GM19043 (cell line): ENCODE results near the gene DDAH2.

Source experiments
- ATAC-seq: cut with Tn5 transposase; IDR thresholded peaks from one replicate; pipeline ENCODE4 v1.9.1; 2021; ENCODE audit warnings: low read depth; ENCODE audit not compliant: unreplicated experiment

Gene DDAH2

DNA sequence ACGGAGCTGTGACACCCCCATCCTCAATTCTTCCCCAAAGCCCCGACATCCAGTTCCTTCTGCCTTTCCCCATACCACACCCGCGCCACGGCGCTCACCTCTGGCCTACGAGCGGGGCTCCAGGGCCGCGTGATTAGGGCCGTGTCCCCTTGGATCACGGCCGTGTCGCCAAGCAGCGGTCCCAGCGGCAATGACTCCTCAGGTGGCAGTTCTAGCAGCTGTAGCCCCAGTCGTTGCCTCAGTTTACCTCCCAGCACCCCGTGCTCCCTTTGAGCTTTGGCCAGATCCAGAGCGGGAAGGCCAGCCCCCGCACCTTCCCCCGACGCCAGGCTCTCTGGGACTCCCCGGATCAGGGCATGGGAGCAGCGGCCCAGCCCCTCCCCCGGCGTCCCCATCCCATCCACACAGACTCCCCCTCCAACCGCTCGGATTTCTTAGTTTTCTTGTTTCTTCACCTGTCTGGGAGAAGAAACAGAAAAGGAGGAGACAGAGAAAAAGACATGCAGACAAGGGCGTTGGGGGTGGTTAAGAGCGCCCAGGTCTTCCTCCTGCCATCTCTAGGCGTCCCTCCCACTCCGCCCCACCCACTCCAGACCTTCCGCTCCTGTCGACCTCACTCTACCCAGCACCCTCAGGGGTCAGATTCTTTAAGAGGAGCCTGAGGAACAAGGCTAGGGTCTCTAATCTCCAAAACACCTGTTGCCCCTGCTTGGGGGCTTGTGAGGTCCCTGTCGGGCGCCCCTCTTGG lies at the start of gene DDAH2:
DDAH2 (minus strand) TSS at position 533 of the 748 bp plus-strand sequence; CDS start at position 395, 138 bp downstream.
- ATAC-seq: no peak

- no peak for ATAC-seq
Measured at GRCh38 chr6:31778193-31778592, 49.1 kb upstream of the DDAH2 start.

GRCh38 chr6:31777667-31778050 lies 48.6 kb upstream of the DDAH2 start:
- no peak for ATAC-seq

- ATAC-seq: peak; percentile 75
Measured at GRCh38 chr6:31776989-31777666, 48.0 kb upstream of the DDAH2 start, which contains the start of gene VWA7. VWA7 (minus strand) TSS chr6:31777328; CDS start chr6:31776779, 549 bp downstream.

- ATAC-seq: no peak
Measured at GRCh38 chr6:31776485-31776988, 47.4 kb upstream of the DDAH2 start.

DNA sequence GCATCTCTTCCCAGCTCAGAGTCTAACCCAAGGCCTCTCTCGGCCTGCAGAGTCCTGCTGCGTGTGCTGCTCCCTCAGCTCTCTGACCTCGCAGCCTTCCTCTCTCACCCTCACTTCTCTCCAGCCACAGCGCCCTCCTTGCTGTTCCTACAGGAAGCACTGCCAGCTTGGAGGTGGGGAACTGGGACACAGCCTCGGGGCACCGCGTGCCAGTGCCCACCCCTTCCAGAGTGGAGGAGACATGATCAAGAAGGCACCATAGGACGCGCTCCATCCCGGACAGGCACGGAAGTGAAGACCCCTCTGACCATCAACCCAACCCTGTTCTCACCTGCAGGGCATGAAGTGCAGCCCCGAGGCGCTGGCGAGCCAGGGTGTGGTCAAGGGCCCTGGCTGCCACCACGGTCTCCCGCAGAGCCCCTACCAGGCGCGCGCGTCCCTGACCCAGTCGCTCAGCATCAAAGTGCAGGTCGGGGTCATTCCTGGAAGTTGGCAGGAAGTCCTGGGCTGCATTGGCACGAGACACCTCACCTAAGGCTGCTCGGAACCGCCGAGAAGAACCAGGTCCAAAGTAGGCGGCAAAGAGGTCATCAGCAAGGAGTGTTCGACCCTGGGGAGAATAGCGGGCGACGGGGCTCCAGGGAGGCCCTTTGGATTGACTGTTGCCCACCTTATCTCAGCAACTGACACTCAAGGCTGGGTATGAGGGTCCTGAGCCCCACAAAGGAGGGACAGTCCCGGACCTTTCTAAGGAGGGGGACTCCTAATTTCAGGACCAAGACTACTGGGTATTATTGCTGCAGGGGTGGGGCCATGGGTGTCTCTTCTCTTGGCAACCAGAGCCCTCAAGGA lies 46.8 kb upstream of the DDAH2 start:
- ATAC-seq: no peak

DNA sequence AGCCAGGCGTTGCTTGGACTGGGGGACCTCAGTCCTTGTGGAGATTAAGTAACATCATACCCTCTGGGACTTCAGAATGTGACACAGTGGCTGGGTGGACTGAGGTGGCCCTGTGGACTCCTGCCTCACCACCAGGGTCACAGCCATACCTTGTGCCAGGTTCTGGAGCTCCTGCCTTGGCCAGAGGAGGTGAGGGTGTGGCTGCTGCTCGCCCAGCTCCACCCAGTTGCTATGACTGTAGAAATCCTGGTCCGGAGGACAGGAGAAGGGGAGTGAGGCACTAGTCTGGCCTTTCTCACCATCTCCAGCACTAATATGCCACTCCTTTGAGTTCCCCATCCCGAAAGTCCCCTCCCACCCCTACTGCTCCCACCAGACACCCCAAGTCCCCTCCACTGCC lies 46.1 kb upstream of the DDAH2 start:
- no peak for ATAC-seq

DNA sequence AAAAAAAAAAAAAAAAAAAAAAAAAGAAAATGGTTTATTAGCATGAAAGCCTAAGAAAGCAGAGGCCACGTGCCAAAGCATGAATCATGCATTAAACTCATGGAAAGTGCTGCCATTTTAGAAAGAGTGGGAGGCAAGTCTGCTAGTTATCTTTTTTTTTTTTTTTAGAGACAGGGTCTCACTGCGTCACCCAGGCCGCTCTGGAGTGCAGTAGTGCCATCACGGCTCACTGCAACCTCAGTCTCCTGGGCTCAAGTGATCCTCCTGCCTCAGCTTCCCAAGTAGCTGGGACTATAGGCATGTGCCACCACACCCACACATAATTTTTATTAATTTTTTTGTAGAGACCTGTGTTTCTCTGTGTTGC lies 42.9 kb upstream of the DDAH2 start:
- no peak for ATAC-seq

- no peak for ATAC-seq
Measured at GRCh38 chr6:31770860-31771259, 41.8 kb upstream of the DDAH2 start.

- ATAC-seq: no peak
Measured at GRCh38 chr6:31769684-31770371, 40.7 kb upstream of the DDAH2 start.

GRCh38 chr6:31768363-31769257 lies 39.5 kb upstream of the DDAH2 start:
- no peak for ATAC-seq

- no peak for ATAC-seq
Measured at GRCh38 chr6:31767096-31767645, 38.1 kb upstream of the DDAH2 start.

DNA sequence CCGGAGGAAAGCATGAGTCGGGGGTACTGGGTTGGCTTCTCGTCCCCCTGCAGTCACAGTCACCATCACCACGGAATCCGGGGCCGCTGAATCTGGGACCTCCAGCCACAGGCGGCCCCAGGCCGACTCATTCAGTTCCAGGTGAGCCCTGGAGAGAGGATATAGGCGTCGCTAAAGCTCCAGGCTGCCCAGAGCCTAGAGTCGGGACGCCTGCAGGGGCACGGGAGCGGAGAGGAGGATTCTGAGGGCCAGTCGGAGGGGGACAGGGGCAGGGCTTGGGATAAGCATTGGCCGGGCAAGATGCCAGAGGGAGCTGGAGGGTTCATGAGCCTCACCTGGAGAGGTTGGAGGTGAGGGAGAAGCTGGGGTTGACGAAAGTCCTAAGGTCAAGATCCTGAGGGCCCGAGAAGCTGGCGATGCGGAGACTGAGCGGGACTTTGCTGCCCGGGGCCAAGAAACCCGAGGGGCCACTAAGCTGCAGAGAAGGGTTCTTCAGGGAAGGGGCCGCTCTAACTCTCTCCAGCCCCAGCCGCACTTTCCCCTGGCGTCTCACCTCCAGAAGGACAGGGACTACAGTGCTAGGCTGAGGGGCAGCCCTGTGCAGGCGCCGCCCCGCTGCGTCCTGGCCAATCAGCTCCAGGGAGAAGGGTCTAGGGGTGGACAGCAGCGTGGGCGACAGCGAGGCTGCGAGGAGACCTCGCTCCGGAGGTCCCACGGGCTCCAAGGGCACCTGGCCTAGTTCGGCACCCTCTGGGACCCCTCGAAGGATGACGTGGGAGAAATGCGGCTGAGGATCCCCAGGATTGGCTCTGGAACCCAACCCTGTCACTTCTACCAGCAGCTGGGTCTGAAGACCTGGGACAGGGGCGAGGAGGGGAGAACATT lies 37.1 kb upstream of the DDAH2 start:
- no peak for ATAC-seq

- no peak for ATAC-seq
Measured at GRCh38 chr6:31765559-31765909, 36.4 kb upstream of the DDAH2 start.

DNA sequence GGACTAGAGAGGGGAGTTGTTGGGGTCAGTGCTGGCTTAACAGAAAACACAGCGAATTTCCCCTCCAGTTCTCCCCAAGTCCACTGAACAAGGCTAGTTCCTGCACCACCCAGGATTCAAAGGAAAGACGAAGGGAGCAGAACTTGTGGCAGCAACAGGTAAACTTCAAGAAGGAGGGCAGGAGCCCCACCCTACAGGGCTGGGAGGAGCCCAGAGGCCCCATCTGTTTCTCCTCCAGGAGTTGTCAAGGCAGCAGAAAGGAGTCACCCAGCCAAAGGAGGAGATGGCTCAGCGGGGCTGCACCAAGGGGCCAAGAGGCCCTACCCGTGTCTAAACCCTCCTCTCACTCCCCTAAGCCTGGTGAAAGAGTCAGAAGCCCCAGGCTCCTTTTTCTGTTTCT lies 35.1 kb upstream of the DDAH2 start:
- ATAC-seq: no peak

- ATAC-seq: no peak
Measured at GRCh38 chr6:31763619-31763940, 34.5 kb upstream of the DDAH2 start.

DNA sequence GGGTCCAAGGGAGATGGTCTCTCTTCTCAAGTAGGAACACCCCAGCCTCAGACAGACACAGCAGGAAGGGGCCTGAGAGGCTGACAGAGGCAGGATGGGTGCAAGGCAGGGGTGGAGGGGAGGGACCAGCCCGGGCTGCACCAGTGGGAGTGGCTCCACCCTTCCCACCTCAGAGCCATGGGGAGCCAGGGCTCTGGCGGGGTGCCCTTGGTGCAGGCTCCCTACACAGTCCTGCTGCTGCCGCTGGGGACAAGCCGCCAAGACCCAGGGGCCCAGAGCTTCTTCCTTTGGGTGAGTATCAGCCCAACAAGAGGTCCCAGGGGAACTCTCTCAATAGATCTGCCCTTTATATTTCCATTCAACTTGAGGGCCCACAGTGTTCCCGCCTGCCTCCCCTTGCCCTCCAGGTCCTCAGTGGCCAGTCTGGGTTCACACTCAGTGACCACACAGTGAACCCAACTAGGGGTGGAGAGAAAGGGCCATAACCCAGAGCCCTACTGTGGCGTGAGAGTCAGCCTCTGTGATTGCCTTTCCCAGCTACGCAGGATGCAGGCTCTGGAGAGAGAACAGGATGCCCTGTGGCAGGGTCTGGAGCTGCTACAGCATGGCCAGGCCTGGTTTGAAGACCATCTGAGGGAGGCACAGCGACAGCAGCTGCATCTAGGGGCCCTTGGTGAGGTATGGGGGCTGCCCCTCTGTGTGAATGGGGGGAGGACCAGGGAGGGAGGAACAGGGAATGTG lies 33.9 kb upstream of the DDAH2 start:
- no peak for ATAC-seq

GRCh38 chr6:31762356-31762755 lies 33.3 kb upstream of the DDAH2 start, which contains the start of gene SAPCD1:
SAPCD1 (plus strand) TSS chr6:31762656; CDS start chr6:31763055, 399 bp downstream.
- ATAC-seq: no peak
